NCI-H1092 (cell line): ENCODE measurements around the gene VCX3A.
"Not testable (repeated sequence)": the region's sequence is repeated elsewhere in the genome, so short reads cannot be mapped to it uniquely, and the experiment has no call there.

Experiments used
- DNase-seq: peaks from one replicate; lab custom pipeline; 2025; lab: John Stamatoyannopoulos, UW

VCX3A gene

GRCh38 chrX:6535018-6535417 is at the start of gene VCX3A:
Gene VCX3A (minus strand): TSS chrX:6535118. CDS start chrX:6534497, 621 bp downstream.
- not testable (repeated sequence) for DNase-seq

GRCh38 chrX:6574762-6575161 is 39.8 kb upstream of the VCX3A start:
- DNase-seq: no peak

GRCh38 chrX:6568031-6568430 is 33.1 kb upstream of the VCX3A start:
- no peak for DNase-seq

- DNase-seq: no peak
Observed at GRCh38 chrX:6558979-6559378, 24.1 kb upstream of the VCX3A start.

- no peak for DNase-seq
Observed at GRCh38 chrX:6557690-6558089, 22.8 kb upstream of the VCX3A start.

- no peak for DNase-seq
Observed at GRCh38 chrX:6550999-6551398, 16.1 kb upstream of the VCX3A start.

GRCh38 chrX:6545712-6546111 is 10.8 kb upstream of the VCX3A start:
- no peak for DNase-seq

GRCh38 chrX:6526564-6527136 is 8.3 kb downstream of the VCX3A start:
- DNase-seq: no peak

GRCh38 chrX:6517376-6517775 is 17.5 kb downstream of the VCX3A start:
- no peak for DNase-seq

- DNase-seq: no peak
Observed at GRCh38 chrX:6506444-6506843, 28.5 kb downstream of the VCX3A start.

GRCh38 chrX:6505960-6506359 is 29.0 kb downstream of the VCX3A start:
- DNase-seq: no peak

GRCh38 chrX:6500719-6501118 is 34.2 kb downstream of the VCX3A start:
- no peak for DNase-seq

- DNase-seq: no peak
Observed at GRCh38 chrX:6498324-6498723, 36.6 kb downstream of the VCX3A start.
